ENCODE measurements around the gene MBOAT7.
"Not testable (repeated sequence)": the region's sequence is repeated elsewhere in the genome, so short reads cannot be mapped to it uniquely, and the experiment has no call there.

MBOAT7 gene

DNA sequence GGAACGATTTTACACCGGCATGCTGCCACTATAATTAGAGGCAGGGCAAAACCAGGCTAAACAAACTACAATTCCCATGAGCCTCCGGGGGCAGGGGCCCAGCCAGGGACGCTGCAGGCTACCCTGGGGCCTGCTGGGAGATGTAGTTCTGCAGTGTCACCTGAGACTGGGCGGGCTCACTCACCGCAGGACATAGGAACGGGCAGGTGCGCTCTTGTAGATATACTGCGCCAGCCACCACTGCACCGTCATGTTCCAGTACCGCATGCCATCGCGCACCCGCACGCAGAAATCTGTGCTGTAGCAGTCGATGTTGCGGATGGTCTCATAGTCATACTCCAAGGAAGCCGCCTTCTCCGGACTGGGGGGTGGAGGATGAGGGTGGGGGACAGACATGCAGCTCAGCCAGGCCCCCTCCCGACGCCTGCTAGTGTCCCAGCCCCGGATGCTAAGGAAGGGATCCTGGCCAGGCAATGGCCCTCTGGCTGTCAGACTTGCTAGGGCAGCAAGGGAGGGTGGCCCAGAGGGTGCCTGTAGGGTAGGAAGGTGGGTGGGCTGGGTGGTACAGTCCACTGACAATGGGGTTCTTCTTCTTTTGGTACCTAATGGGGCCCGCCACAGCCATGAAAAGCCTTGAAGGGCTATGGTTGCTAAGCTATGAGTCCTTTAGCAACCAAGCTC, 10.7 kb downstream of the MBOAT7 start:
- TF ChIP-seq, protein P1, sequence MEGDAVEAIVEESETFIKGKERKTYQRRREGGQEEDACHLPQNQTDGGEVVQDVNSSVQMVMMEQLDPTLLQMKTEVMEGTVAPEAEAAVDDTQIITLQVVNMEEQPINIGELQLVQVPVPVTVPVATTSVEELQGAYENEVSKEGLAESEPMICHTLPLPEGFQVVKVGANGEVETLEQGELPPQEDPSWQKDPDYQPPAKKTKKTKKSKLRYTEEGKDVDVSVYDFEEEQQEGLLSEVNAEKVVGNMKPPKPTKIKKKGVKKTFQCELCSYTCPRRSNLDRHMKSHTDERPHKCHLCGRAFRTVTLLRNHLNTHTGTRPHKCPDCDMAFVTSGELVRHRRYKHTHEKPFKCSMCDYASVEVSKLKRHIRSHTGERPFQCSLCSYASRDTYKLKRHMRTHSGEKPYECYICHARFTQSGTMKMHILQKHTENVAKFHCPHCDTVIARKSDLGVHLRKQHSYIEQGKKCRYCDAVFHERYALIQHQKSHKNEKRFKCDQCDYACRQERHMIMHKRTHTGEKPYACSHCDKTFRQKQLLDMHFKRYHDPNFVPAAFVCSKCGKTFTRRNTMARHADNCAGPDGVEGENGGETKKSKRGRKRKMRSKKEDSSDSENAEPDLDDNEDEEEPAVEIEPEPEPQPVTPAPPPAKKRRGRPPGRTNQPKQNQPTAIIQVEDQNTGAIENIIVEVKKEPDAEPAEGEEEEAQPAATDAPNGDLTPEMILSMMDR (IDR thresholded peaks at IDR 0.05): no peak
- DNase-seq (ENCODE audit: low spot score): no peak
- Histone ChIP-seq H3K27ac (no peak overlapping the region), H3K4me3 (no peak overlapping the region)

GRCh38 chr19:54173951-54174834, 15.2 kb downstream of the MBOAT7 start:
- Histone ChIP-seq H3K4me3 (no peak overlapping the region), H3K27ac (no peak overlapping the region)
- TF ChIP-seq, protein P1 (IDR thresholded peaks at IDR 0.05): no peak
- no peak for DNase-seq (ENCODE audit: low spot score)

DNA sequence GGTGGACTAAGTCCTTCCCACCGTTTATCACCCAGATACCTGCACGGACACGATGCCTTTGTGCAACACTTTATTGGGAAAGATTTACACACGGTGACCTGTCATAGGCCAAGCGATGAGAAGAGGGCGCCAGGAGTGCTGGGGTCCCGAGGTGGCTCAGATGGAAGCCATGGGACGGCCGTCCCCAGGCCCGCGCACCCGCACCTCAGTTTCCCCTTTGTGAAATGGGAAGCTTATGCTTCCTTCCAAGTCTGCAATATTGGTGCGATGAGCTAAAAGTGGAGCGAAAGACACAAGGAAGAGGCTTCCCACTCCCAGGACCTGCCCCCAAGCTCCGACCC, 16.1 kb downstream of the MBOAT7 start:
- Histone ChIP-seq H3K4me3 (no peak overlapping the region), H3K27ac (no peak overlapping the region)
- TF ChIP-seq, protein P1 (IDR thresholded peaks at IDR 0.05): no peak
- DNase-seq (ENCODE audit: low spot score): no peak

DNA sequence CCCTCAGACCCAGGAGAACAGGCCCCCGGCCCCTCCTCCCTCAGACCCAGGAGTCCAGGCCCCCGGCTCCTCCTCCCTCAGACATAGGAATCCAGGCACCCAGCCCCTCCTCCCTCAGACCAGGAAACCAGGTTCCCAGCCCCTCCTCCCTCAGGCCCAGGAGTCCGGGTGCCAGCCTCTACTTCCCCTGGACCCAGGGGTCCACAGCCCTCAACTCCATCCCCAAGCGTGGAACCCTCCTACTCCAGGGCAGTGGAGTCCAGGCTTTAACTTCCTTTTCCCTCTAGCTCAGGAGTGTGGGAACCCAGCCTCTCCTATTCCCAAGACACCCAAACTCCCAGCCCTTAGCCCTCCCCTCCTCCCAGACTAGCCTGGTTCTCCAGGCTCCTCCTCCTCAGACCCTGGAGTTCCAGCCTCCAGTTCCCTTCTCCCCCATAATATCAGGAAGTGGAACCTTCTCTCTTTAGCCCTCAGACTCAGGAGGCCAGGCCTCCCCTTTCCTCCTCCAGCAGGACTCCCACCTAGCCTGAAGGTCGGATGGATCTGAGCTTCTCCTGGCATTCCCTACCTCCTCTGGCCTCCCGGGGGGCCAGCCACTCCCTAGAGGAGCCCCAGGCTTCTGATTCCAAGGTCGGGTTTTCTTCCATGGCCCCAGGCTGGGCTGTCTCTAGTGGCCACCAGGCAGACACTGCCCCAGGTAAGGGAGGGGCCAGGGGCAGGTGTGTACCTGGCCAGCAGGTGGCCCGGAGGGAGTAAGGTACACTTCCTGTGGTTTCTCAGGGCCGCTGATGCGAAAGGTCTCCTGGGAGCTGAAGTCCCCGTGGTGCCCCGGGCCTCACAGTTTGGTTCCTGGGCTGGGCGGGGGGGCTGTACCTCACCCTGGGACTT, 16.7 kb downstream of the MBOAT7 start, which contains the start of gene TMC4:
TSS of gene TMC4 (minus strand) at position 690 of the 888 bp plus-strand sequence. CDS start at position 647, 43 bp downstream.
- TF ChIP-seq, protein P1 (IDR thresholded peaks at IDR 0.05): no peak
- no peak within 1 kb of the TSS for H3K27ac ChIP-seq
- DNase-seq (ENCODE audit: low spot score): no peak
- no peak within 1 kb of the TSS for H3K4me3 ChIP-seq

- DNase-seq (ENCODE audit: low spot score); H3K4me3 ChIP-seq; H3K27ac ChIP-seq: not testable (repeated sequence)
These were observed 17.5 kb downstream of the MBOAT7 start for GRCh38 chr19:54171736-54172431.

DNA sequence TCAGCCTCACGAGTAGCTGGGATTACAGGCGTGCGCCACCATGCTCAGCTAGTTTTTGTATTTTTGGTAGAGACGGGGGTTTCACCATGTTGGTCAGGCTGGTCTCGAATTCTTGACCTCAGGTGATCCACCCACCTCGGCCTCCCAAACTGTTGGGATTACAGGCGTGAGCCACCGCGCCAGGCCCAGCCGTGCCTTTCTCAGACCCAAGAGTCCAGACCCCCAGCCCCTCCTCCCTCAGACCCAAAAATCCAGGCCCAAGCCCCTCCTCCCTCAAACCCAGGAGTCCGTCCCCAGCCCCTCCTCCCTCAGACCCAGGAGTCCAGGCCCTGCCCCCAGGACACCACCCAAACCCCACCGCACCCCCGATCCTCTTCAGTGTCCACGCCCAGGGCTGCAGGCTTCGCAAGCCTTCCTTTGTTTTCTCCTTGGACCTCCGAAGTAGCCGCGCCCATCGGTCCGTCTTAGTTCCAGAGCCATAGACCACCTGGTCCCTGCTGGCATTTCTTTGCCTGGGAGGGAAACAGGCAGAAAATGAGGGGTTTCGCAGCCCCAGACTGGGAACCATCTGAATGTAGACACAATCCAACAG, 20.1 kb downstream of the MBOAT7 start:
- no peak for DNase-seq (ENCODE audit: low spot score)
- H3K27ac ChIP-seq: no peak overlapping the region
- TF ChIP-seq, protein P1 (IDR thresholded peaks at IDR 0.05): no peak
- H3K4me3 ChIP-seq: no peak overlapping the region

Data from coronary artery (tissue), 2 donors.